IMR-90 (cell line): Measurements from ENCODE around the gene POU2AF2. TPM values are rescaled to one million over a fixed set of nuclear protein-coding genes. Genes with fewer than 3 reads are reported as not detected.

ENCODE experiments used
- ATAC-seq: fragments of 200-7000 bp; cut with Tn5 transposase; 2 replicates; pipeline ENCODE4 v1.9.1; 2020; ENCODE audit warnings: low read depth, mild to moderate bottlenecking, moderate library complexity
- BruUV-seq: library from RNA; stranded (reverse); fragments of 400-500 nt; replicated peaks from 2 replicates; lab custom pipeline; 2021; lab: Mats Ljungman, UMichigan
- CTCF ChIA-PET: fragments of 300-600 bp; formaldehyde crosslinking; extraction: SDS; loops from one replicate; lab custom pipeline; 2021; ENCODE audit warnings: antibody characterized with exemption; lab: Yijun Ruan, JAX
- POLR2A ChIA-PET: fragments of 300-600 bp; sonication (Branson Sonifier 250); formaldehyde crosslinking; loops from one replicate; lab custom pipeline; 2022; ENCODE audit warnings: antibody characterized with exemption; ENCODE audit not compliant: unreplicated experiment; lab: Charles Lee
- DNase-seq: peaks from one replicate; pipeline ENCODE4 v3.0.0; 2013
- H2AFZ ChIP-seq: replicated peaks from 2 replicates; pipeline ENCODE3; 2013; ENCODE audit warnings: low read length, mild to moderate bottlenecking; ENCODE audit not compliant: poor library complexity
- H2AK5ac ChIP-seq: 2 replicates; pipeline ENCODE4 v1.6.1; 2013; ENCODE audit warnings: low read depth, low read length, inconsistent platforms
- H2AK9ac ChIP-seq: replicated peaks from 2 replicates; pipeline ENCODE3; 2013; ENCODE audit warnings: mild to moderate bottlenecking, low read depth, low read length, moderate library complexity; ENCODE audit not compliant: poor library complexity
- H2BK120ac ChIP-seq: 2 replicates; pipeline ENCODE4 v1.6.1; 2013; ENCODE audit warnings: low read depth, low read length, inconsistent platforms
- H2BK15ac ChIP-seq: 3 replicates; pipeline ENCODE4 v1.6.1; 2013; ENCODE audit warnings: low read depth, low read length, inconsistent platforms
- H2BK20ac ChIP-seq: 2 replicates; pipeline ENCODE4 v1.6.1; 2013; ENCODE audit warnings: low read depth, mild to moderate bottlenecking, inconsistent platforms, low read length, moderate library complexity
- H2BK5ac ChIP-seq: 2 replicates; pipeline ENCODE4 v1.6.1; 2013; ENCODE audit warnings: mild to moderate bottlenecking, low read depth, low read length, inconsistent platforms; ENCODE audit not compliant: poor library complexity, severe bottlenecking
- H3K14ac ChIP-seq: replicated peaks from 2 replicates; pipeline ENCODE4 v1.6.1; 2013; ENCODE audit warnings: low read depth, low read length, inconsistent platforms
- H3K18ac ChIP-seq: 2 replicates; pipeline ENCODE4 v1.6.1; 2013; ENCODE audit warnings: low read depth, low read length, control low read depth
- H3K23ac ChIP-seq: 2 replicates; pipeline ENCODE4 v1.6.1; 2013; ENCODE audit warnings: low read depth, low read length, inconsistent platforms
- H3K27ac ChIP-seq: 2 replicates; pipeline ENCODE4 v1.5.1; 2013; ENCODE audit warnings: mild to moderate bottlenecking, control low read depth, low read length; ENCODE audit not compliant: insufficient read depth
- H3K27me3 ChIP-seq: 2 replicates; pipeline ENCODE4 v1.6.1; 2013; ENCODE audit warnings: low read length; ENCODE audit not compliant: control insufficient read depth, insufficient read depth
- H3K36me3 ChIP-seq: 2 replicates; pipeline ENCODE4 v1.6.1; 2013; ENCODE audit warnings: low read length, mixed read lengths; ENCODE audit not compliant: control insufficient read depth, insufficient read depth
- H3K4ac ChIP-seq: 2 replicates; pipeline ENCODE4 v1.6.1; 2013; ENCODE audit warnings: low read depth, low read length, inconsistent platforms
- H3K4me1 ChIP-seq: 2 replicates; pipeline ENCODE4 v1.6.1; 2013; ENCODE audit warnings: low read length, mixed read lengths; ENCODE audit not compliant: control insufficient read depth, insufficient read depth
- H3K4me2 ChIP-seq: 2 replicates; pipeline ENCODE4 v1.6.1; 2013; ENCODE audit warnings: low read depth, mild to moderate bottlenecking, control low read depth, low read length, moderate library complexity
- H3K4me3 ChIP-seq: 2 replicates; pipeline ENCODE4 v1.5.1; 2013; ENCODE audit warnings: low read depth, mild to moderate bottlenecking, control low read depth, low read length, moderate library complexity; ENCODE audit not compliant: insufficient read depth
- H3K56ac ChIP-seq: 2 replicates; pipeline ENCODE4 v1.6.1; 2013; ENCODE audit warnings: low read length, inconsistent platforms; ENCODE audit not compliant: insufficient read depth; ENCODE audit errors: extremely low read depth
- H3K79me1 ChIP-seq, 2 experiments: 2 replicates each; pipeline ENCODE4 v1.6.1; 2013; ENCODE audit warnings: low read length in 2 of 2, inconsistent platforms in 1 of 2, low read depth in 1 of 2
- H3K9ac ChIP-seq: 2 replicates; pipeline ENCODE4 v1.6.1; 2013; ENCODE audit warnings: low read depth, low read length, control low read depth
- H3K9me1 ChIP-seq: 2 replicates; pipeline ENCODE4 v1.6.1; 2013; ENCODE audit warnings: low read length, inconsistent platforms; ENCODE audit not compliant: insufficient read depth
- H3K9me3 ChIP-seq: 2 replicates; pipeline ENCODE4 v1.6.1; 2013; ENCODE audit warnings: low read length; ENCODE audit not compliant: control insufficient read depth, insufficient read depth
- H4K20me1 ChIP-seq: 2 replicates; pipeline ENCODE4 v1.6.1; 2013; ENCODE audit warnings: low read length, inconsistent platforms; ENCODE audit not compliant: insufficient read depth
- H4K5ac ChIP-seq: 2 replicates; pipeline ENCODE4 v1.6.1; 2013; ENCODE audit warnings: mild to moderate bottlenecking, low read depth, low read length, control low read depth
- H4K8ac ChIP-seq, 2 experiments: 2 replicates each; pipeline ENCODE4 v1.6.1; 2013; ENCODE audit warnings: low read depth in 2 of 2, low read length in 2 of 2, control low read depth in 1 of 2, inconsistent platforms in 1 of 2
- H4K91ac ChIP-seq: 2 replicates; pipeline ENCODE4 v1.6.1; 2013; ENCODE audit warnings: low read depth, low read length, inconsistent platforms; ENCODE audit not compliant: insufficient read depth
- BHLHE40 ChIP-seq: fragments of 150-350 bp; IDR thresholded peaks from 2 replicates; pipeline ENCODE4 v1.6.1; 2016; ENCODE audit warnings: mild to moderate bottlenecking, low read depth, low read length
- CEBPB ChIP-seq: IDR thresholded peaks from 2 replicates; pipeline ENCODE4 v1.6.1; 2012; ENCODE audit warnings: low read depth, low read length, improper control_type of control experiment
- CHD1 ChIP-seq: IDR thresholded peaks from 2 replicates; pipeline ENCODE4 v1.6.1; 2012; ENCODE audit warnings: low read depth, low read length, improper control_type of control experiment
- FOS ChIP-seq: fragments of 150-350 bp; IDR thresholded peaks from 2 replicates; pipeline ENCODE4 v1.6.1; 2016; ENCODE audit warnings: low read depth, low read length
- MAFK ChIP-seq: IDR thresholded peaks from 2 replicates; pipeline ENCODE4 v1.6.1; 2012; ENCODE audit warnings: low read depth, low read length, improper control_type of control experiment
- MAZ ChIP-seq: IDR thresholded peaks from 2 replicates; pipeline ENCODE4 v1.6.1; 2012; ENCODE audit warnings: low read depth, mild to moderate bottlenecking, low read length, improper control_type of control experiment, moderate library complexity, borderline replicate concordance
- MXI1 ChIP-seq: IDR thresholded peaks from 2 replicates; pipeline ENCODE4 v1.6.1; 2012; ENCODE audit warnings: low read depth, mild to moderate bottlenecking, low read length, moderate library complexity, borderline replicate concordance
- POLR2A ChIP-seq: IDR thresholded peaks from 2 replicates; pipeline ENCODE4 v1.6.1; 2012; ENCODE audit warnings: mild to moderate bottlenecking, low read depth, low read length
- RAD21 ChIP-seq: IDR thresholded peaks from 2 replicates; pipeline ENCODE4 v1.6.1; 2012; ENCODE audit warnings: low read length, improper control_type of control experiment
- RCOR1 ChIP-seq: IDR thresholded peaks from 2 replicates; pipeline ENCODE4 v1.6.1; 2012; ENCODE audit warnings: mild to moderate bottlenecking, low read length, improper control_type of control experiment; ENCODE audit not compliant: insufficient replicate concordance
- RFX5 ChIP-seq: IDR thresholded peaks from 2 replicates; pipeline ENCODE4 v1.8.0; 2012; ENCODE audit warnings: low read depth, mild to moderate bottlenecking, low read length, moderate library complexity
- SMC3 ChIP-seq: fragments of 150-350 bp; IDR thresholded peaks from 2 replicates; pipeline ENCODE4 v1.6.1; 2016; ENCODE audit warnings: low read depth, mild to moderate bottlenecking, antibody characterized with exemption, low read length, moderate library complexity
- WGBS, 2 experiments: methylation state at CpG; one replicate each; pipeline versions ENCODE4 v1.1.5 to v1.1.7; 2013; ENCODE audit warnings: missing lambda C conversion rate in 2 of 2; ENCODE audit not compliant: insufficient read length in 1 of 2; ENCODE audit errors: extremely low coverage in 2 of 2; 5-methylcytosine and 5-hydroxymethylcytosine counted together
- dilution Hi-C: fragments of 300-500 bp; cut with HindIII; formaldehyde crosslinking; loops from one replicate; pipeline ENCODE4 v1.14.3; 2018; ENCODE audit warnings: low sequenced_read_pairs; ENCODE audit not compliant: unreplicated experiment
- in situ Hi-C: fragments of 300-500 bp; cut with MboI; formaldehyde crosslinking; loops from 3 replicates; pipeline ENCODE4 v1.14.3; 2019; ENCODE audit warnings: low sequenced_read_pairs, inconsistent platforms, mixed read lengths
- intact Hi-C: fragments of 100-400 bp; cut with micrococcal nuclease; formaldehyde crosslinking; loops from 2 replicates; pipeline ENCODE4 v1.10.0; 2022
- polyA plus RNA-seq, 3 experiments: library from polyadenylated mRNA; depleted of rRNA; stranded (reverse); fragments of >200 nt; gene quantifications; 2 replicates each; pipeline ENCODE4 v1.2.3, GENCODE V29; 2012; ENCODE audit warnings: low replicate concordance in 1 of 3
- total RNA-seq: library from RNA; depleted of rRNA; stranded (reverse); fragments of >200 nt; gene quantifications from 2 replicates; pipeline ENCODE4 v1.2.3, GENCODE V29; 2012
- TF ChIP-seq, protein P1 (sequence below): fragments of 150-350 bp; IDR thresholded peaks from 2 replicates; pipeline ENCODE4 v1.6.1; 2016; ENCODE audit warnings: low read depth, mild to moderate bottlenecking, low read length, moderate library complexity, borderline replicate concordance
- TF ChIP-seq, protein P2 (sequence below): fragments of 150-350 bp; IDR thresholded peaks from 2 replicates; pipeline ENCODE4 v1.6.1; 2017; ENCODE audit warnings: mild to moderate bottlenecking, antibody characterized with exemption, low read length, low read depth
- TF ChIP-seq, protein P3 (sequence below): conservative IDR thresholded peaks from 2 replicates; pipeline ENCODE4 v1.5.1; 2012; ENCODE audit warnings: mild to moderate bottlenecking, low read depth, low read length, improper control_type of control experiment

Gene POU2AF2
- total and polyA plus RNA-seq, 2 of the 4 experiments (the other 2 are of a cell fraction), result not detected

DNA sequence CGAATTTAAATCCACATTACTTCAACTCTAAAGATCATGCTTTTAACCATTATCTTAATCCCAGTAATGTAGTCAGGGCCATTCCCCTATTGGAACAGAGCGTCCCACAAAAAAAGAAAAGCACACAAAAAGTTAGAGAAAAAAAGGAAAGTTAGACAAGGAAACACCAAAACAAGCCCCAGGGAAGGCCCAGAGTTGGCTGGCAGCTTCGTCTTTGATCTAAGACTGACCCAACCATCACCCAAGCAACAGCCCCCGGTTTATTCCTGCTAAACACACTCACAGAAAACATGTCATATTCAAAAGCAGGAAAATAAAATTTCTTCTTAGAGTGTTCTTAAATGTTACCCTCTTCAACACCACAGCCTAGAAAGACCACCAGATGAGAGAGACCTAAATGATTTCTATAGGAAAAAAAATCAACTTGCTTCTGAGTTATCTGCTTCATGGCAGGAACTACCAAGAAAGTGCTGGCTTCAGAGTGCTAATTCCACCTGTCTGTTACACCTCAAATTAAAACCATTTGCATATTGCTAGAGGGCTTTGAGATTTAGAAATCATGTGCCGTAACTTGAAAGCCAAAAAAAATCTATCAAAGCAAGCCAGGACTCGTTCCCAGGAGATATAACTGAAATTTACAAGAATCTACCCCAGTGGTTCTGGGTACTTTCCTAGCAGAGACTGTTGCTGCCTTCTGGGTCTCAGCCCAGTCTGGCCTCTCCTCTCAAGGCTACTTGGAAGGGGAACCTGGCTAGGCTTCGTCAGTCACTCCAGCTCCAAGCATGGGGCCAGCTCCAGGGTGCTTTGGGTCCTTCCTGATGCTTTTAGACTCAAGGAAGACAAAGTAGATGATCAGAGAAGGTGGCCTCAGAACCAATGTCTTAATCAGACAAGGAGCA is 84.0 kb downstream of the POU2AF2 start:
- Histone ChIP-seq H3K4ac (no peak overlapping the region), H3K27ac (no peak overlapping the region), H4K20me1 (no peaks in the 10 kb centered on the region), H3K36me3 (no peaks in the 10 kb centered on the region), H2AK9ac (no peak overlapping the region), H2BK15ac (no peak overlapping the region), H3K79me1 (no peaks in the 10 kb centered on the region), H3K9me3 (no peaks in the 10 kb centered on the region), H3K4me3 (no peak overlapping the region), H3K4me1 (peaks cover 5% of the 10 kb centered on the region), H3K9ac (no peak overlapping the region), H3K23ac (no peak overlapping the region), H2AFZ (no peak overlapping the region), H4K91ac (no peak overlapping the region), H4K8ac (no peak overlapping the region), H2BK5ac (no peak overlapping the region), H3K4me2 (no peak overlapping the region), H2AK5ac (no peak overlapping the region), H3K18ac (no peak overlapping the region), H4K5ac (no peak overlapping the region), H3K27me3 (no peaks in the 10 kb centered on the region; the same call in 1 of the 2 replicates), H3K9me1 (peaks cover 2% of the 10 kb centered on the region; the same call in 1 of the 2 replicates), H2BK20ac (no peak overlapping the region), H2BK120ac (no peak overlapping the region), H3K14ac (no peak overlapping the region), H3K56ac (no peak overlapping the region; the same call in 1 of the 2 replicates)
- WGBS, 2 experiments, result 68% methylated on average over 3 of the region's 7 CpGs; no CpG with 5 or more reads in 1 of the 2 experiments
- DNase-seq (no peak), ATAC-seq (no peak)
- dilution Hi-C loops (no loop called here), in situ Hi-C loops (no loop called here), intact Hi-C loops (no loop called here)
- POLR2A ChIA-PET, result no interaction called here
- CTCF ChIA-PET, result no interaction called here
- no TSS peak for BruUV-seq
- no peak for TF ChIP-seq RCOR1
- no peak for TF ChIP-seq MAZ
- no peak for TF ChIP-seq BHLHE40
- TF ChIP-seq, protein P1, sequence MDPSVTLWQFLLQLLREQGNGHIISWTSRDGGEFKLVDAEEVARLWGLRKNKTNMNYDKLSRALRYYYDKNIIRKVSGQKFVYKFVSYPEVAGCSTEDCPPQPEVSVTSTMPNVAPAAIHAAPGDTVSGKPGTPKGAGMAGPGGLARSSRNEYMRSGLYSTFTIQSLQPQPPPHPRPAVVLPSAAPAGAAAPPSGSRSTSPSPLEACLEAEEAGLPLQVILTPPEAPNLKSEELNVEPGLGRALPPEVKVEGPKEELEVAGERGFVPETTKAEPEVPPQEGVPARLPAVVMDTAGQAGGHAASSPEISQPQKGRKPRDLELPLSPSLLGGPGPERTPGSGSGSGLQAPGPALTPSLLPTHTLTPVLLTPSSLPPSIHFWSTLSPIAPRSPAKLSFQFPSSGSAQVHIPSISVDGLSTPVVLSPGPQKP, result no peak
- TF ChIP-seq CHD1, result no peak
- TF ChIP-seq POLR2A, result no peak
- TF ChIP-seq SMC3, result no peak
- TF ChIP-seq, protein P2, sequence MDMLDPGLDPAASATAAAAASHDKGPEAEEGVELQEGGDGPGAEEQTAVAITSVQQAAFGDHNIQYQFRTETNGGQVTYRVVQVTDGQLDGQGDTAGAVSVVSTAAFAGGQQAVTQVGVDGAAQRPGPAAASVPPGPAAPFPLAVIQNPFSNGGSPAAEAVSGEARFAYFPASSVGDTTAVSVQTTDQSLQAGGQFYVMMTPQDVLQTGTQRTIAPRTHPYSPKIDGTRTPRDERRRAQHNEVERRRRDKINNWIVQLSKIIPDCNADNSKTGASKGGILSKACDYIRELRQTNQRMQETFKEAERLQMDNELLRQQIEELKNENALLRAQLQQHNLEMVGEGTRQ, result no peak
- TF ChIP-seq MAFK, result no peak
- no peak for TF ChIP-seq MXI1
- TF ChIP-seq CEBPB, result no peak
- TF ChIP-seq RAD21, result no peak
- no peak for TF ChIP-seq FOS
- no peak for TF ChIP-seq RFX5
- TF ChIP-seq, protein P3, sequence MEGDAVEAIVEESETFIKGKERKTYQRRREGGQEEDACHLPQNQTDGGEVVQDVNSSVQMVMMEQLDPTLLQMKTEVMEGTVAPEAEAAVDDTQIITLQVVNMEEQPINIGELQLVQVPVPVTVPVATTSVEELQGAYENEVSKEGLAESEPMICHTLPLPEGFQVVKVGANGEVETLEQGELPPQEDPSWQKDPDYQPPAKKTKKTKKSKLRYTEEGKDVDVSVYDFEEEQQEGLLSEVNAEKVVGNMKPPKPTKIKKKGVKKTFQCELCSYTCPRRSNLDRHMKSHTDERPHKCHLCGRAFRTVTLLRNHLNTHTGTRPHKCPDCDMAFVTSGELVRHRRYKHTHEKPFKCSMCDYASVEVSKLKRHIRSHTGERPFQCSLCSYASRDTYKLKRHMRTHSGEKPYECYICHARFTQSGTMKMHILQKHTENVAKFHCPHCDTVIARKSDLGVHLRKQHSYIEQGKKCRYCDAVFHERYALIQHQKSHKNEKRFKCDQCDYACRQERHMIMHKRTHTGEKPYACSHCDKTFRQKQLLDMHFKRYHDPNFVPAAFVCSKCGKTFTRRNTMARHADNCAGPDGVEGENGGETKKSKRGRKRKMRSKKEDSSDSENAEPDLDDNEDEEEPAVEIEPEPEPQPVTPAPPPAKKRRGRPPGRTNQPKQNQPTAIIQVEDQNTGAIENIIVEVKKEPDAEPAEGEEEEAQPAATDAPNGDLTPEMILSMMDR, result no peak
